GM12878 (cell line): ENCODE measurements around the gene ATG9B. TPM values are rescaled to one million over a fixed set of nuclear protein-coding genes. Genes with fewer than 3 reads are reported as not detected.

Experiments used
- CHD2 ChIP-seq: IDR thresholded peaks from 2 replicates; pipeline ENCODE4 v1.6.1; 2011; ENCODE audit warnings: low read depth, low read length, improper control_type of control experiment, borderline replicate concordance
- CHD4 ChIP-seq: fragments of 200-600 bp; sonication (generic); IDR thresholded peaks from 2 replicates; pipeline ENCODE4 v1.6.1; 2016; ENCODE audit warnings: mild to moderate bottlenecking
- ETV6 ChIP-seq, 2 experiments: fragments of 450-650 bp in 1 of 2; IDR thresholded peaks in 1 of 2; conservative IDR thresholded peaks in 1 of 2; 2 replicates each; pipeline ENCODE4 v1.6.1; 2014; ENCODE audit warnings: antibody characterized with exemption in 1 of 2, borderline replicate concordance in 1 of 2, low read depth in 1 of 2, mild to moderate bottlenecking in 1 of 2, moderate library complexity in 1 of 2
- HDAC6 ChIP-seq: fragments of 200-600 bp; sonication (generic); IDR thresholded peaks from one replicate; pipeline ENCODE4 v1.8.0; 2017; ENCODE audit warnings: antibody characterized with exemption; ENCODE audit not compliant: unreplicated experiment
- HDGF ChIP-seq: fragments of 450-650 bp; IDR thresholded peaks from 2 replicates; pipeline ENCODE4 v1.6.1; 2016; ENCODE audit warnings: antibody characterized with exemption
- KAT2A ChIP-seq: conservative IDR thresholded peaks from 2 replicates; pipeline ENCODE4 v1.6.1; 2011; ENCODE audit warnings: low read depth, low read length; ENCODE audit not compliant: control insufficient read depth
- MTA3 ChIP-seq: IDR thresholded peaks from 2 replicates; pipeline ENCODE4 v1.6.1; 2012; ENCODE audit warnings: low read length, inconsistent platforms, borderline replicate concordance
- MYB ChIP-seq: fragments of 150-350 bp; IDR thresholded peaks from 2 replicates; pipeline ENCODE4 v1.6.1; 2014; ENCODE audit warnings: mild to moderate bottlenecking, low read depth, low read length, borderline replicate concordance
- NFIC ChIP-seq: IDR thresholded peaks from 2 replicates; pipeline ENCODE4 v1.6.1; 2012; ENCODE audit warnings: low read depth, mild to moderate bottlenecking, inconsistent platforms, low read length, moderate library complexity
- NFYB ChIP-seq: IDR thresholded peaks from 2 replicates; pipeline ENCODE4 v1.6.1; 2011; ENCODE audit warnings: low read depth, mild to moderate bottlenecking, low read length, improper control_type of control experiment, moderate library complexity; ENCODE audit not compliant: insufficient read depth
- POLR2AphosphoS2 ChIP-seq: IDR thresholded peaks from 2 replicates; pipeline ENCODE4 v1.6.1; 2011; ENCODE audit warnings: low read depth, mild to moderate bottlenecking, low read length, improper control_type of control experiment, moderate library complexity
- RAD51 ChIP-seq: fragments of 450-650 bp; IDR thresholded peaks from 2 replicates; pipeline ENCODE4 v1.6.1; 2016; ENCODE audit warnings: moderate library complexity, mild to moderate bottlenecking, inconsistent platforms
- SMAD1 ChIP-seq: fragments of 450-650 bp; IDR thresholded peaks from 2 replicates; pipeline ENCODE4 v1.6.1; 2018; ENCODE audit warnings: mild to moderate bottlenecking, low read depth; ENCODE audit not compliant: partially characterized antibody
- SMARCA5 ChIP-seq: fragments of 450-650 bp; IDR thresholded peaks from 2 replicates; pipeline ENCODE4 v1.6.1; 2017; ENCODE audit warnings: mild to moderate bottlenecking
- STAT1 ChIP-seq: fragments of 450-650 bp; conservative IDR thresholded peaks from 2 replicates; pipeline ENCODE4 v1.6.1; 2014; ENCODE audit warnings: antibody characterized with exemption, mild to moderate bottlenecking
- STAT3 ChIP-seq: IDR thresholded peaks from 2 replicates; pipeline ENCODE4 v1.6.1; 2011; ENCODE audit warnings: low read depth, low read length, improper control_type of control experiment
- SUZ12 ChIP-seq: fragments of 200-600 bp; sonication (generic); IDR thresholded peaks from one replicate; pipeline ENCODE4 v1.6.1; 2018; ENCODE audit warnings: antibody characterized with exemption, mild to moderate bottlenecking; ENCODE audit not compliant: unreplicated experiment
- ZNF207 ChIP-seq: fragments of 450-650 bp; IDR thresholded peaks from 2 replicates; pipeline ENCODE4 v1.6.1; 2014; ENCODE audit warnings: antibody characterized with exemption, mild to moderate bottlenecking, borderline replicate concordance
- ZNF217 ChIP-seq: fragments of 450-650 bp; IDR thresholded peaks from 2 replicates; pipeline ENCODE4 v1.6.1; 2017; ENCODE audit warnings: antibody characterized with exemption, mild to moderate bottlenecking
- ZZZ3 ChIP-seq: IDR thresholded peaks from 2 replicates; pipeline ENCODE4 v1.6.1; 2011; ENCODE audit warnings: low read depth; ENCODE audit not compliant: control insufficient read depth, insufficient read length
- polyA plus RNA-seq, 11 experiments: library from polyadenylated mRNA; depleted of rRNA in 4 of 11; unstranded in 6 of 11; stranded (reverse) in 5 of 11; fragments of >200 nt; fragmentation: Nextera tagmentation in 4 of 11; fragmentation: Illumina TruSeq in 1 of 11; extraction: Ambion mirVana in 4 of 11; extraction: Trizol in 1 of 11; gene quantifications; 1 replicate in 1 of 11; 2 replicates in 10 of 11; pipeline versions ENCODE4 v1.2.1 to v1.2.3, GENCODE V29; 2011 to 2016; ENCODE audit warnings: inconsistent platforms in 2 of 11, missing spikeins in 2 of 11, low read depth in 1 of 11
- total RNA-seq, 4 experiments: library from RNA; depleted of rRNA in 3 of 4; stranded (reverse); fragments of >200 nt in 3 of 4; fragmentation: Illumina TruSeq in 1 of 4; extraction: Trizol in 1 of 4; gene quantifications; 2 replicates each; pipeline versions ENCODE4 v1.2.1 to v1.2.3, GENCODE V29; 2013 to 2021
- TF ChIP-seq, protein P1 (sequence below): IDR thresholded peaks from 2 replicates; pipeline ENCODE4 v1.6.1; 2012; ENCODE audit warnings: low read depth, low read length, improper control_type of control experiment
- TF ChIP-seq, protein P2 (sequence below): fragments of 450-650 bp; formaldehyde crosslinking; IDR thresholded peaks from 2 replicates; pipeline ENCODE4 v1.4.0; 2020; ENCODE audit warnings: mild to moderate bottlenecking, moderate library complexity
- TF ChIP-seq, protein P3 (sequence below): fragments of 450-650 bp; IDR thresholded peaks from 2 replicates; pipeline ENCODE4 v1.6.1; 2018; ENCODE audit warnings: borderline replicate concordance, mild to moderate bottlenecking; ENCODE audit not compliant: partially characterized antibody

The ATG9B gene
- total and polyA plus RNA-seq, 10 of the 15 experiments (the other 5 are each of a cell fraction or from before 2014, with no cell fraction given) = 0.01 to 0.83 (median 0.12) TPM; not detected in 2

DNA sequence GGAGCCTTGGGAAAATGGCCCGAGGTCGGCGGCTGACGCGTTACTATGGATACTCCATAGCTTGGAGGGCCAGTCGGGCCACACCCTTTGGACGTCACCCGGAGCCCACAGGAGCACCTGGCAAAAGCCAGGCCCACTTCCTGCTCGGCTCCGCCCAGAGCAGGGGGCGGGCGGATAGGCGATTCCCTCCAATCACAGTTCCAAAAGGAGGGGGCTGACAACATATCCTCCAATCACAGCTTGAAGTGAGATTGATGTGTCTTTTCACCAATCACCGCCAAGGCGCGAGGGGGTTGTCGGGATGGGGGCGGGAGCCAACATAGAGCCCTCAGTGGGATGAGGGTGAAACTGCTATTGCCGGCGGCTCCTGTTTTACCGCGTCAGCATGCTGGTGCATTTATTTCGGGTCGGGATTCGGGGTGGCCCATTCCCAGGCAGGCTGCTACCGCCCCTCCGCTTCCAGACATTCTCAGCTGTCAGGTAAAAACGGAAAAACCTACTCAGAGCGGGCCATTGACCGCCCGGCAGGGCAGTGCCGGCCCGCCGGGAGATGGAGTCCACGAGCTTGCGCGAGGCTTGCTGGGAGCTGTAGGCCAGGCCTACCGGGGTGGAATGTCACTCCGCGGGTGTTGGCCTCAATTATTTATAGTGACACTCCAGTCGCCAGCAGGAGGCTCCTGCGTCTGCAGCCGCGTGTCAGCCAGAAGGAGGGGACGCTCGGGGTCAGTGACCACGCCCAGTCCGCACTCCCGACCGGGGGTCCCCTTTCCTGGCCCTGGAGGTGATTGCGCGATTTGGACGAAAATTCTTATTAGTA, 4.0 kb upstream of the ATG9B start, which contains the start of gene ABCB8 (continued):
- TF ChIP-seq NFYB (peak; percentile 98), ZNF207 (peak; percentile 81; the same call in 1 of the 2 replicates), HDGF (no peak), MYB (no peak), KAT2A (no peak), STAT1 (no peak), SUZ12 (no peak), ZZZ3 (no peak), RAD51 (no peak), SMAD1 (no peak), POLR2AphosphoS2 (0 out of 2 replicates have a peak, but pooled peaks have one; percentile 24), CHD4 (no peak), STAT3 (no peak), ZNF217 (no peak), HDAC6 (no peak), SMARCA5 (0 out of 2 replicates have a peak, but pooled peaks have one; percentile 60), NFIC (no peak; the same call in 1 of the 2 replicates), MTA3 (no peak), ETV6 (conservative IDR thresholded peaks at IDR 0.05 in 1 of 2, IDR thresholded peaks at IDR 0.05 in 1 of 2; ENCODE audit: borderline replicate concordance in 1 of 2, low read depth in 1 of 2) (no peak), CHD2 (peak; percentile 96)
- TF ChIP-seq, protein P1, sequence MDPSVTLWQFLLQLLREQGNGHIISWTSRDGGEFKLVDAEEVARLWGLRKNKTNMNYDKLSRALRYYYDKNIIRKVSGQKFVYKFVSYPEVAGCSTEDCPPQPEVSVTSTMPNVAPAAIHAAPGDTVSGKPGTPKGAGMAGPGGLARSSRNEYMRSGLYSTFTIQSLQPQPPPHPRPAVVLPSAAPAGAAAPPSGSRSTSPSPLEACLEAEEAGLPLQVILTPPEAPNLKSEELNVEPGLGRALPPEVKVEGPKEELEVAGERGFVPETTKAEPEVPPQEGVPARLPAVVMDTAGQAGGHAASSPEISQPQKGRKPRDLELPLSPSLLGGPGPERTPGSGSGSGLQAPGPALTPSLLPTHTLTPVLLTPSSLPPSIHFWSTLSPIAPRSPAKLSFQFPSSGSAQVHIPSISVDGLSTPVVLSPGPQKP = peak; percentile 16; the same call in 1 of the 2 replicates
- TF ChIP-seq, protein P2, sequence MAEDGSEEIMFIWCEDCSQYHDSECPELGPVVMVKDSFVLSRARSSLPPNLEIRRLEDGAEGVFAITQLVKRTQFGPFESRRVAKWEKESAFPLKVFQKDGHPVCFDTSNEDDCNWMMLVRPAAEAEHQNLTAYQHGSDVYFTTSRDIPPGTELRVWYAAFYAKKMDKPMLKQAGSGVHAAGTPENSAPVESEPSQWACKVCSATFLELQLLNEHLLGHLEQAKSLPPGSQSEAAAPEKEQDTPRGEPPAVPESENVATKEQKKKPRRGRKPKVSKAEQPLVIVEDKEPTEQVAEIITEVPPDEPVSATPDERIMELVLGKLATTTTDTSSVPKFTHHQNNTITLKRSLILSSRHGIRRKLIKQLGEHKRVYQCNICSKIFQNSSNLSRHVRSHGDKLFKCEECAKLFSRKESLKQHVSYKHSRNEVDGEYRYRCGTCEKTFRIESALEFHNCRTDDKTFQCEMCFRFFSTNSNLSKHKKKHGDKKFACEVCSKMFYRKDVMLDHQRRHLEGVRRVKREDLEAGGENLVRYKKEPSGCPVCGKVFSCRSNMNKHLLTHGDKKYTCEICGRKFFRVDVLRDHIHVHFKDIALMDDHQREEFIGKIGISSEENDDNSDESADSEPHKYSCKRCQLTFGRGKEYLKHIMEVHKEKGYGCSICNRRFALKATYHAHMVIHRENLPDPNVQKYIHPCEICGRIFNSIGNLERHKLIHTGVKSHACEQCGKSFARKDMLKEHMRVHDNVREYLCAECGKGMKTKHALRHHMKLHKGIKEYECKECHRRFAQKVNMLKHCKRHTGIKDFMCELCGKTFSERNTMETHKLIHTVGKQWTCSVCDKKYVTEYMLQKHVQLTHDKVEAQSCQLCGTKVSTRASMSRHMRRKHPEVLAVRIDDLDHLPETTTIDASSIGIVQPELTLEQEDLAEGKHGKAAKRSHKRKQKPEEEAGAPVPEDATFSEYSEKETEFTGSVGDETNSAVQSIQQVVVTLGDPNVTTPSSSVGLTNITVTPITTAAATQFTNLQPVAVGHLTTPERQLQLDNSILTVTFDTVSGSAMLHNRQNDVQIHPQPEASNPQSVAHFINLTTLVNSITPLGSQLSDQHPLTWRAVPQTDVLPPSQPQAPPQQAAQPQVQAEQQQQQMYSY (CRISPR knock-in tag) = no peak
- TF ChIP-seq, protein P3, sequence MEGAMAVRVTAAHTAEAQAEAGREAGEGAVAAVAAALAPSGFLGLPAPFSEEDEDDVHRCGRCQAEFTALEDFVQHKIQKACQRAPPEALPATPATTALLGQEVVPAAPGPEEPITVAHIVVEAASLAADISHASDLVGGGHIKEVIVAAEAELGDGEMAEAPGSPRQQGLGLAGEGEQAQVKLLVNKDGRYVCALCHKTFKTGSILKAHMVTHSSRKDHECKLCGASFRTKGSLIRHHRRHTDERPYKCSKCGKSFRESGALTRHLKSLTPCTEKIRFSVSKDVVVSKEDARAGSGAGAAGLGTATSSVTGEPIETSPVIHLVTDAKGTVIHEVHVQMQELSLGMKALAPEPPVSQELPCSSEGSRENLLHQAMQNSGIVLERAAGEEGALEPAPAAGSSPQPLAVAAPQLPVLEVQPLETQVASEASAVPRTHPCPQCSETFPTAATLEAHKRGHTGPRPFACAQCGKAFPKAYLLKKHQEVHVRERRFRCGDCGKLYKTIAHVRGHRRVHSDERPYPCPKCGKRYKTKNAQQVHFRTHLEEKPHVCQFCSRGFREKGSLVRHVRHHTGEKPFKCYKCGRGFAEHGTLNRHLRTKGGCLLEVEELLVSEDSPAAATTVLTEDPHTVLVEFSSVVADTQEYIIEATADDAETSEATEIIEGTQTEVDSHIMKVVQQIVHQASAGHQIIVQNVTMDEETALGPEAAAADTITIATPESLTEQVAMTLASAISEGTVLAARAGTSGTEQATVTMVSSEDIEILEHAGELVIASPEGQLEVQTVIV = peak; percentile 81
